Measurements from ENCODE around the gene GARNL3.

The GARNL3 gene

DNA sequence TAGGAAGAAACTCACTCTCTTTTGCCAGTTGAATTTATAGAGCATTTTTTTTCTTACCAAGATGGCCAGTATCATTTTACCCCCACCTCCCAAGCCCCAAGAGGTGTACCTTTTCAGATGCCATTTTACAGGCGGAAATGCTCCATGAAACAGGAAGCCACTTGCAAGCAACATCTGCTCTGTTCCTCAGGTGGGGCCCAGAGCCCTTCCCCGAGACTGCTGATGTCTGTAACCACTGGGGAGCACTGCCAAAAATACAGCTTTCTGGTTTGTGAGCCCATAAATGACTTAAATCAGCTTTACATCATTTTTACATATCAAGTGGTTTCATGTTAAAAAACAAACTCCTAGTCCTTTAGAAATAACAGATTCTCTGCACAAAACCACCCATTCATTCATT is 42.9 kb upstream of the GARNL3 start:
- TF ChIP-seq, protein P1, sequence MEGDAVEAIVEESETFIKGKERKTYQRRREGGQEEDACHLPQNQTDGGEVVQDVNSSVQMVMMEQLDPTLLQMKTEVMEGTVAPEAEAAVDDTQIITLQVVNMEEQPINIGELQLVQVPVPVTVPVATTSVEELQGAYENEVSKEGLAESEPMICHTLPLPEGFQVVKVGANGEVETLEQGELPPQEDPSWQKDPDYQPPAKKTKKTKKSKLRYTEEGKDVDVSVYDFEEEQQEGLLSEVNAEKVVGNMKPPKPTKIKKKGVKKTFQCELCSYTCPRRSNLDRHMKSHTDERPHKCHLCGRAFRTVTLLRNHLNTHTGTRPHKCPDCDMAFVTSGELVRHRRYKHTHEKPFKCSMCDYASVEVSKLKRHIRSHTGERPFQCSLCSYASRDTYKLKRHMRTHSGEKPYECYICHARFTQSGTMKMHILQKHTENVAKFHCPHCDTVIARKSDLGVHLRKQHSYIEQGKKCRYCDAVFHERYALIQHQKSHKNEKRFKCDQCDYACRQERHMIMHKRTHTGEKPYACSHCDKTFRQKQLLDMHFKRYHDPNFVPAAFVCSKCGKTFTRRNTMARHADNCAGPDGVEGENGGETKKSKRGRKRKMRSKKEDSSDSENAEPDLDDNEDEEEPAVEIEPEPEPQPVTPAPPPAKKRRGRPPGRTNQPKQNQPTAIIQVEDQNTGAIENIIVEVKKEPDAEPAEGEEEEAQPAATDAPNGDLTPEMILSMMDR (IDR thresholded peaks at IDR 0.05; ENCODE audit: insufficient read depth, low read depth, low read length, missing control alignments) = no peak
- no peak for DNase-seq (ENCODE audit: low read depth)
- H3K4me3 ChIP-seq (ENCODE audit: low read length) = no peak overlapping the region

DNA sequence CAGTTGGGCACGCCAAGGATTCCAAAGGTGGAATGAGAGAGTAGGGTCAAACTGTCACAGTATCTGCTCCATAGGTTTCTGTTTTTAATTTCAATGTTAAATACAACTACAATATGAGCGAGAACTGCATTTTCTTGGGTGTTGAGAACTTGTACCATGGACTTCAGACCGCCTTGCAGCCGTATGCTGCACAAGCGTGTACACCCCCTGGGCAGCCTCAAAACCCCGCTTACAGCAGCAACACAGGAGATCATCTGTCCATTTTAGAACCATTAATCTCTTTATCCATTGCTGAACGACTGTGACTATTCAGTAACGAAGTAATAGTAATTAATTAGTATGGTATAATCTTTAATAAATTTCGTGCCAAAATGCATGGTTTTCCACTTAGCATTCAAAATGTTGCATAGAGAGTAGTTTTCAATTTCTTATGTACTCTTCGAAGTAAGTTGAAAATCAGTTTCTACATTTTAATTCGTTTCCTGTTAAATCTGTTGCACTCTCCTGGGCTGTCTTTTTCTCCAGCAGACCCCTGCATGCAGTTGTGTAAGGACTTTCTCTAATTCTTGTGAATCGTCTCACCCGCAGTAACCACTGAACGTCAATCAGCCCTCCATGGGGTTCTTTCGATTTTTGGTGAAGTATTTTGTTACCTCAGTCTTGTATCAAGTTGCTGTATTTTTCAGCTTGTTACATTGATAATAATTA is 42.0 kb upstream of the GARNL3 start:
- TF ChIP-seq, protein P1 (IDR thresholded peaks at IDR 0.05; ENCODE audit: insufficient read depth, low read depth, low read length, missing control alignments) = no peak
- no peak overlapping the region for H3K4me3 ChIP-seq (ENCODE audit: low read length)
- no peak for DNase-seq (ENCODE audit: low read depth)

DNA sequence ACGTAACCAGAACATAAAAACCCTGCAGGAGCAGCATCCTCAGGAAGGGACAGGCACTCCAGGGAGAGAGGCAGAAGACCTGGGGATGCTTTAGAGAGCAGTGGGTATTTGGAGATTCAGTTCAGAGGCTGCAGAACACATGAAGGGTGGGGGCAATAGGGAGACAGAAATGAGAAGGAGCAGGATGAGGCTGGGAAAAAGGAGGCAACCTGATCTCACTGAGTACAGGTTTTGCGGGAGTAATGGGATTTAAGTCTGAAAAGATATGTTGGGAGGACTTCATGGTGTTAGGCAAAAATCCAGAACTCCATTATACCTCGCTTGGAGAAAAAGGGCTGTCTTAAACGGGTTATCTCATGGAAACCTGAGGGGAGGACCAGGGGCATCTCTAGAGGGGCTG is 41.3 kb upstream of the GARNL3 start:
- TF ChIP-seq, protein P1 (IDR thresholded peaks at IDR 0.05; ENCODE audit: insufficient read depth, low read depth, low read length, missing control alignments) = no peak
- H3K4me3 ChIP-seq (ENCODE audit: low read length) = no peak overlapping the region
- DNase-seq (ENCODE audit: low read depth) = no peak

DNA sequence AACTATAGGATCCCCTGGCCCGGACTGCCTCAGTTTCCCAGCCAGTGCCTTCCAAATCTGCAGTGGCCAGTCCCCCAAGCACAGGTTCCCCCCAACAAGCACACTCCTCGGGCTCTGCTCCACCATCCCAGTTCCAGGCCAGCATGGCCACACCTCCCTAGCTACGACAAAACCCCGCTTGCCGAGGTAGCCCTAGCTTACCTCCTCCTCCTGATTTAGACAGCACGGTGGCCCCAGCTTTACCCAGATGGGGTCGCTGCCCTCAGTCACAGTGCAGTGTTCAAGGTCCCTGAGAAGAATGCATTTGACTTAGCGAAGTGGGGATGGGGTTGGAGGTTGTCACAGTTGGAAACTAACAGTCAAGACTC is 40.8 kb upstream of the GARNL3 start:
- DNase-seq (ENCODE audit: low read depth) = no peak
- H3K4me3 ChIP-seq (ENCODE audit: low read length) = peak overlapping the region; percentile 15
- TF ChIP-seq, protein P1 (IDR thresholded peaks at IDR 0.05; ENCODE audit: insufficient read depth, low read depth, low read length, missing control alignments) = no peak

DNA sequence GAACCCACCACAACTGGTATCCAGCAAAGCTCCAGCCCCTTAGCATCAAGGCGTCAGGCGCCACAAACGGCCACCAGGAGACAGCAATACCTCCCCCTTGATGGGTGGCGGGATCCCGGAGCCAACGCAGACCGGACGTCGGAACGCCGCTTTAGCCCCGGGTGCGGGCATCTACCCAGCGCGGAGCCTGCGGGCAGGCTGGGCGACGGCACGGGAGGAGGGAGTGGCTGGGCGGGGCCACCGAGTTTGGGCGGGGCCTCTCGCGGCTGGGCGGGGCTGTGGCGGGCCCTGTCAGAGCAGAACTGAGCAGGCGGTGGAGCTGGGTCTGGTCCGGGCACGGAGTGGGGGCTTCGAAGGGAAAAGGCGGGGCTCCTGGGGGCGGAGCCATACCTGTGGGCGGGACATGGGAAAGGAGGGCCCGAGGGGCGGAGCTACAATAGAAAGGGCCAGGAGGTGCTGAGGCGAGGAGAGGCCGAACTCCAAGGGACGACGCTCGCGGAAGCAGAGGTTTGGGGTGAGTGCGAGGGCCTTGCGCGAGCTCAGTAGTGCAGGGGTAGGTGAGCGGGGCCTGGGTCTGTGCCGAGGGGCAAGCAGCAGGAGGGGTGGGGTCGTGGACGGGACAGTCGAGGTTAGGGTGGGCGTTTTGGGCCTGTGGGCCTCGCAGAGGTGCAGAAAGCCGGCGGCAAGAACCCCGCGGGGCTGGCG is 40.2 kb upstream of the GARNL3 start:
- TF ChIP-seq, protein P1 (IDR thresholded peaks at IDR 0.05; ENCODE audit: insufficient read depth, low read depth, low read length, missing control alignments) = no peak
- peak; percentile 88 for DNase-seq (ENCODE audit: low read depth)
- H3K4me3 ChIP-seq (ENCODE audit: low read length) = peak overlapping the region; percentile 63

DNA sequence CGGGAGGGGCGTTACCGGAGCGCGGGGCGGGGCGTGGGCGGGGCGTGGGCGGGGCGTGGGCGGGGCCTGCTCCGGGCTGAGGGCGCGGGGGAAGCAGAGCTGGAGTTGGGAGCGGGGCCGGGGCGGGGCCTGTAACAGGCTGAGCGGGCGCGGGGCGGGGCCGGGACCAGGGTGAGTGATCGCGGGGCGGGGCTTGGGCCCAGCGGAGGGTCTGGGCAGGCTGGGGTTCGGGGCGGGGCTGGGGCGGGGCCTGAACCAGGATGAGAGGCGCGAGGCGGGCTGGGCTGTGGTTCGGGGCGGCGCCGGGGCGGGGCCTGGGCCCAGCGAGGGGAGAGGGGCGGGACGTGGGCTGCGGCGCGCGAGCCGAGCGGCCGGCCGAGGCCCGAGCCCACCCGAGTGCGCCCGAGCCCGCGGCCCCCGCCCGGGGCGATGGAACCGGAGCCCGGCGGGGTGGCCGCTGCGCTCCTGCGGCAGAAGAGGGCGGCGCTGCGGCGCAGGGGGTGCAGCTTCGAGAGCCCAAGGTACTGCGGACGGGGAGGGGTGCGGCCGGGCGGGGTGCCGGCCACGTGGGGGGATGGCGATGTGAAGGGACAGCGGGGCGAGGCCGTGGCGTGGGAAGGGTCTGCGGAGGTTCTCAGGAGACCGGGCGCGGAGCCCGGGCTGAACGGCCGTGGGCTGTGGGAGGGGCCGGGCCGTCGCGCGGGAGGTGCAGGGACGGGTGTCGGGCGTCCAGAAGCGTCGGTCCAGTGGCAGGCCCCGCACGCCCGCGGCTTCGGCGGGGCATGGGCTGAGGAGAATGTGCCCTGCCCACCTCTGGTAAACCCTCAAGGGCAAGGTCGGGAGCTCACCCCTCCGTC is 39.5 kb upstream of the GARNL3 start:
- peak; percentile 94 for DNase-seq (ENCODE audit: low read depth)
- peak overlapping the region; percentile 63 for H3K4me3 ChIP-seq (ENCODE audit: low read length)
- TF ChIP-seq, protein P1 (IDR thresholded peaks at IDR 0.05; ENCODE audit: insufficient read depth, low read depth, low read length, missing control alignments) = no peak

Measured in epithelial cell of esophagus (primary cell).